SU-DHL-6 (cell line): Measurements from ENCODE around the gene TRPM2.

Experiments used
- H2AFZ ChIP-seq: fragments of 200-600 bp; sonication (generic); 2 replicates; pipeline ENCODE4 v1.6.1; 2014; ENCODE audit warnings: low read depth, mild to moderate bottlenecking, moderate library complexity, mixed read lengths, antibody characterized with exemption, low read length; ENCODE audit not compliant: severe bottlenecking
- H3F3A ChIP-seq: fragments of 200-600 bp; shearing (Covaris generic); 2 replicates; pipeline ENCODE4 v1.6.0; 2016; ENCODE audit warnings: antibody characterized with exemption, mild to moderate bottlenecking; ENCODE audit not compliant: insufficient read depth
- H3K27ac ChIP-seq: fragments of 200-600 bp; sonication (generic); 2 replicates; pipeline ENCODE4 v1.5.1; 2016; ENCODE audit warnings: low read depth, mild to moderate bottlenecking, low read length, moderate library complexity, mixed read lengths
- H3K27me3 ChIP-seq: fragments of 200-600 bp; sonication (generic), shearing (Covaris generic); 2 replicates; pipeline ENCODE4 v1.6.0; 2014; ENCODE audit warnings: mild to moderate bottlenecking, low read length
- H3K36me3 ChIP-seq: fragments of 200-600 bp; sonication (generic); 2 replicates; pipeline ENCODE4 v1.6.1; 2014; ENCODE audit warnings: mild to moderate bottlenecking, low read length, mixed read lengths
- H3K4me2 ChIP-seq: fragments of 300-600, 200-600 bp; shearing (Covaris generic), sonication (generic); 2 replicates; pipeline ENCODE4 v1.6.0; 2014; ENCODE audit warnings: low read length, low read depth, mild to moderate bottlenecking; ENCODE audit not compliant: poor library complexity, severe bottlenecking
- H3K4me3 ChIP-seq: fragments of 200-600 bp; sonication (generic); 2 replicates; pipeline ENCODE4 v1.5.1; 2014; ENCODE audit warnings: antibody characterized with exemption, low read length, mild to moderate bottlenecking, mixed read lengths; ENCODE audit not compliant: insufficient read depth, poor library complexity, severe bottlenecking
- H3K79me2 ChIP-seq: fragments of 200-600 bp; sonication (generic); 2 replicates; pipeline ENCODE4 v1.6.1; 2014; ENCODE audit warnings: mild to moderate bottlenecking, low read length, moderate library complexity; ENCODE audit not compliant: insufficient read depth
- H3K9ac ChIP-seq: fragments of 200-600 bp; sonication (generic); 2 replicates; pipeline ENCODE4 v1.7.0; 2014; ENCODE audit warnings: mild to moderate bottlenecking, low read length
- H3K9me2 ChIP-seq: fragments of 200-600 bp; sonication (generic); replicated peaks from 2 replicates; pipeline ENCODE4 v1.6.1; 2014; ENCODE audit warnings: low read length; ENCODE audit not compliant: insufficient read depth
- H3K9me3 ChIP-seq: fragments of 200-600 bp; sonication (generic); 2 replicates; pipeline ENCODE4 v1.6.1; 2014; ENCODE audit warnings: low read length, mixed read lengths; ENCODE audit not compliant: insufficient read depth
- H4K20me1 ChIP-seq: fragments of 200-600 bp; sonication (generic); 2 replicates; pipeline ENCODE4 v1.6.1; 2014; ENCODE audit warnings: low read depth, mild to moderate bottlenecking, antibody characterized with exemption, low read length, moderate library complexity, mixed read lengths
- EZH2phosphoT487 ChIP-seq: fragments of 200-600 bp; sonication (generic), shearing (Covaris generic); conservative IDR thresholded peaks from 2 replicates; pipeline ENCODE4 v1.6.1; 2018; ENCODE audit warnings: mild to moderate bottlenecking, antibody characterized with exemption, low read length, moderate library complexity, mixed read lengths
- TF ChIP-seq, protein P1 (sequence below): fragments of 200-600 bp; sonication (generic); IDR thresholded peaks from one replicate; pipeline ENCODE4 v1.5.1; 2017; ENCODE audit warnings: antibody characterized with exemption, mild to moderate bottlenecking, low read length, moderate library complexity; ENCODE audit not compliant: insufficient read depth, poor library complexity, severe bottlenecking

Gene TRPM2

DNA sequence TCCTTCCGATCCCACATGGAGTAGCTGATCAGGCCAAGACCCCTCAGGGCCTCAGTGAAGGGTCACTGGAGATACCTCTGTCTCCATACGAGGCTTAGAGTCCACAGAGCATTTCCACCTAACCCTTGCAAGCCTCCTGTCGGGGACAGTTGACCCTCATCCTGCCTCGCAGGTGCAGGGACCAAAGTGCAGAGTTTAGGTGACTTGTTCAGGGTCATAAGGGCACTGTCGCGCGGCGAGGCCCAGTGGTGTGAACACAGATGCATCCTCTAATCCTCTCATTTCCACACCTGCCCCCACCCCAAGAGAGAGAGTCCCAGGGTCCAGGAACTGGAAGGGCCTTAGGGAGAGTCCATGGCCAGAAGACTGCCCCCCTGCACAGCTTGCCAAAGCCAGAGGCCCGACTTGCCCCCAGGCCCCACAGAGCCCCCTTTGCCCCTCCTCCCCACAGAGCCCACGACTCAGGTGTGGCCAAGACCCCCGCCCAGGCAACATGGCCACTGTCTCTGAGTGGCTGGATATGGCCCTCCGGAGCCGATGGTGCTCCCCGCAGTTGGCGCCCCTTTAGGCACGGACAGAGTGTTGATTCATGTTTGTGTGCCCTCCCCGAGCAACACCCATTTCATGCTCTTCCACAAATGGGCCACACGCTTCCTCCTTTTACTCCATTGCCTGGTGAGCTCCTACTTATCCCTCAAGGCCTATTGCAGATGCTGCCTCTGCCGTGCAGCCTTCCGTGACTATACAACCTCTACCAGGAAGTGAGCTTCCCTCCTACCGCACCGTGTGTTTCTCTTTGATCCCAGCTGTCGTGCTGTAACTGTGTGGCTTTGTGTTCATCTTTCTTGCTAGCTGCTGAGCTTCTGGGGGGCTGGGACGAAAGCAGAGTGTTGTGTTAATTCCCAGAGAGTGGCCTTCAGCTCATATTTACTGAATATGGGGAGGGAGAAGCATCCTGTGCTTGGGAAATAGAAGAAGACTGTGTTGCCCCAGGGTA lies 1.7 kb downstream of the TRPM2 start:
- no peaks in the 10 kb centered on the region for H3K79me2 ChIP-seq
- H3K4me2 ChIP-seq, result no peak overlapping the region
- H3K36me3 ChIP-seq, result no peaks in the 10 kb centered on the region
- no peaks in the 10 kb centered on the region for H3F3A ChIP-seq
- H3K9me2 ChIP-seq, result no peaks in the 10 kb centered on the region
- no peaks in the 10 kb centered on the region for H3K9me3 ChIP-seq
- no peaks in the 10 kb centered on the region for H3K27me3 ChIP-seq
- no peak overlapping the region for H3K4me3 ChIP-seq
- no peaks in the 10 kb centered on the region for H4K20me1 ChIP-seq
- no peak overlapping the region for H2AFZ ChIP-seq
- H3K9ac ChIP-seq, result no peak overlapping the region
- TF ChIP-seq, protein P1, sequence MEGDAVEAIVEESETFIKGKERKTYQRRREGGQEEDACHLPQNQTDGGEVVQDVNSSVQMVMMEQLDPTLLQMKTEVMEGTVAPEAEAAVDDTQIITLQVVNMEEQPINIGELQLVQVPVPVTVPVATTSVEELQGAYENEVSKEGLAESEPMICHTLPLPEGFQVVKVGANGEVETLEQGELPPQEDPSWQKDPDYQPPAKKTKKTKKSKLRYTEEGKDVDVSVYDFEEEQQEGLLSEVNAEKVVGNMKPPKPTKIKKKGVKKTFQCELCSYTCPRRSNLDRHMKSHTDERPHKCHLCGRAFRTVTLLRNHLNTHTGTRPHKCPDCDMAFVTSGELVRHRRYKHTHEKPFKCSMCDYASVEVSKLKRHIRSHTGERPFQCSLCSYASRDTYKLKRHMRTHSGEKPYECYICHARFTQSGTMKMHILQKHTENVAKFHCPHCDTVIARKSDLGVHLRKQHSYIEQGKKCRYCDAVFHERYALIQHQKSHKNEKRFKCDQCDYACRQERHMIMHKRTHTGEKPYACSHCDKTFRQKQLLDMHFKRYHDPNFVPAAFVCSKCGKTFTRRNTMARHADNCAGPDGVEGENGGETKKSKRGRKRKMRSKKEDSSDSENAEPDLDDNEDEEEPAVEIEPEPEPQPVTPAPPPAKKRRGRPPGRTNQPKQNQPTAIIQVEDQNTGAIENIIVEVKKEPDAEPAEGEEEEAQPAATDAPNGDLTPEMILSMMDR, result no peak
- H3K27ac ChIP-seq, result no peak overlapping the region

DNA sequence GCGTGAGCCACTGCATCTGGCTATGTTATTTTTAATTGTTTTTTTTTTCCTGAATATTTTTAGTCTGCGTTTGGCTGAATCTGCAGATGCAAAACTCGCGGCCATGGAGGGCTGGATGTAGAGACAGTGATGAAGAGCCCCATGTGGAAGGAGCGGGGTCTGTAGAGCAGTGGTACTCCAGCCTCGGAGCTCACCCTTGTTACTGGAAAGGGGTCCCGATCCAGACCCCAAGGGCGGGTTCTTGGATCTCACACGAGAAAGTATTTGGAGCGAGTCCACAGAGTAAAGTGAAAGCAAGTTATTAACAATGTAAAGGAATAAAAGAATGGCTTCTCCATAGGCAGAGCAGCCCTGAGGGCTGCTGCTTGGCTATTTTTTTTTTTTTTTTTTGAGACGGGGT lies 2.7 kb downstream of the TRPM2 start:
- no peaks in the 10 kb centered on the region for H3K79me2 ChIP-seq
- no peaks in the 10 kb centered on the region for H3F3A ChIP-seq
- TF ChIP-seq, protein P1, result no peak
- TF ChIP-seq EZH2phosphoT487, result no peak
- no peak overlapping the region for H3K9ac ChIP-seq
- no peaks in the 10 kb centered on the region for H3K36me3 ChIP-seq
- no peaks in the 10 kb centered on the region for H3K9me3 ChIP-seq
- no peak overlapping the region for H2AFZ ChIP-seq
- no peak overlapping the region for H3K4me2 ChIP-seq
- H3K9me2 ChIP-seq, result no peaks in the 10 kb centered on the region
- no peaks in the 10 kb centered on the region for H4K20me1 ChIP-seq
- H3K27me3 ChIP-seq, result no peaks in the 10 kb centered on the region
- H3K4me3 ChIP-seq, result no peak overlapping the region
- no peak overlapping the region for H3K27ac ChIP-seq

DNA sequence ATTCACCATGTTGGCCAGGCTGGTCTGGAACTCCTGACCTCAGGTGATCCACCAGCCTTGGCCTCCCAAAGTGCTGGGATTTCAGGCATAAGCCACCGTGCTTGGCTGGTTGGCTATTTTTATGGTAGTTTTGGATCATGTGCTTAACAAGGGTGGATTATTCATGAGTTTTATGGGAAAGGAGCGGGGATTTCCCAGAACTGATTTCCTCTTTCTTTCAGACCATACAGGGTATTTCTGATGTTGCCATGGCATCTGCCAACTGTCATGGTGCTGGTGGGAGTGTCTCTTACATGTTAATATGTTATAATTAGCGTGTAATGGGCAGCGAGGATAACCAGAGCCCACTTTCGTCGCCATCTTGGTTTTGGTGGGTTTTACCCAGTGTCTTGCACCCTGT lies 3.2 kb downstream of the TRPM2 start:
- Histone ChIP-seq H3K36me3 (no peaks in the 10 kb centered on the region), H3K9me3 (no peaks in the 10 kb centered on the region), H3K27me3 (no peaks in the 10 kb centered on the region), H3F3A (no peaks in the 10 kb centered on the region), H2AFZ (no peak overlapping the region), H3K4me3 (no peak overlapping the region), H3K9ac (no peak overlapping the region), H3K9me2 (no peaks in the 10 kb centered on the region), H3K79me2 (no peaks in the 10 kb centered on the region), H3K27ac (no peak overlapping the region), H4K20me1 (no peaks in the 10 kb centered on the region), H3K4me2 (no peak overlapping the region)
- TF ChIP-seq EZH2phosphoT487, result no peak
- TF ChIP-seq, protein P1, result no peak
